GM19468 (cell line): ENCODE measurements around the gene UTP11.
"Not testable (repeated sequence)": the region's sequence is repeated elsewhere in the genome, so short reads cannot be mapped to it uniquely, and the experiment has no call there.

ENCODE experiments used
- ATAC-seq: cut with Tn5 transposase; IDR thresholded peaks from one replicate; pipeline ENCODE4 v1.9.1; 2021; ENCODE audit warnings: mild to moderate bottlenecking, moderate library complexity, moderate number of reproducible peaks; ENCODE audit not compliant: unreplicated experiment; ENCODE audit errors: extremely low read depth

Gene UTP11

GRCh38 chr1:38012363-38013226 is at the start of gene UTP11:
Gene UTP11, plus strand, starts transcription at chr1:38012734. Its CDS starts 69 bp downstream, at chr1:38012803.
- ATAC-seq: peak; percentile 91

GRCh38 chr1:37964106-37964505 is 48.4 kb upstream of the UTP11 start:
- ATAC-seq: not testable (repeated sequence)

GRCh38 chr1:37965301-37965700 is 47.2 kb upstream of the UTP11 start:
- ATAC-seq: no peak

- not testable (repeated sequence) for ATAC-seq
These were observed 38.9 kb upstream of the UTP11 start for GRCh38 chr1:37973684-37974083.

- ATAC-seq: no peak
These were observed 38.0 kb upstream of the UTP11 start for GRCh38 chr1:37974567-37974966.

- not testable (repeated sequence) for ATAC-seq
These were observed 37.5 kb upstream of the UTP11 start for GRCh38 chr1:37975083-37975482.

GRCh38 chr1:37978541-37978940 is 34.0 kb upstream of the UTP11 start:
- no peak for ATAC-seq

- ATAC-seq: no peak
These were observed 29.0 kb upstream of the UTP11 start for GRCh38 chr1:37983546-37983945.

GRCh38 chr1:37987679-37988078 is 24.9 kb upstream of the UTP11 start:
- no peak for ATAC-seq

GRCh38 chr1:37989361-37989930 is 23.1 kb upstream of the UTP11 start:
- no peak for ATAC-seq

GRCh38 chr1:37994886-37995566 is 17.5 kb upstream of the UTP11 start:
- ATAC-seq: no peak

GRCh38 chr1:37995751-37996345 is 16.7 kb upstream of the UTP11 start:
- ATAC-seq: no peak

- no peak for ATAC-seq
These were observed 15.1 kb upstream of the UTP11 start for GRCh38 chr1:37997256-37998088.

GRCh38 chr1:37998089-37998808 is 14.3 kb upstream of the UTP11 start:
- no peak for ATAC-seq

- ATAC-seq: no peak
These were observed 13.6 kb upstream of the UTP11 start for GRCh38 chr1:37998913-37999429.

GRCh38 chr1:37999430-38000232 is 12.9 kb upstream of the UTP11 start:
- no peak for ATAC-seq

GRCh38 chr1:38000233-38000528 is 12.4 kb upstream of the UTP11 start:
- ATAC-seq: no peak
